ENCODE results near the gene PARL. TPM values are rescaled to one million over a fixed set of nuclear protein-coding genes. Genes with fewer than 3 reads are reported as not detected.
A peak's percentile ranks its signal among the peaks of the same experiment; 100 is the strongest.
"Not testable (repeated sequence)": the region's sequence is repeated elsewhere in the genome, so short reads cannot be mapped to it uniquely, and the experiment has no call there.

Gene PARL
- total RNA-seq, 4 donors from 2014 or later = 30.5 to 49.5 (median 41.3) TPM

GRCh38 chr3:183789826-183790225 lies 94.9 kb downstream of the PARL start:
- Histone ChIP-seq H3K36me3 (peaks cover 0 to 40% of the 10 kb centered on the region in 2 donors), H3K4me1 (peaks cover 0 to 3% of the 10 kb centered on the region in 2 donors), H3K27ac (no peak overlapping the region), H3K27me3 (no peaks in the 10 kb centered on the region), H3K9me3 (no peaks in the 10 kb centered on the region), H3K4me3 (no peak overlapping the region)
- TF ChIP-seq CTCF (IDR thresholded peaks at IDR 0.05 in 4 of 5, conservative IDR thresholded peaks at IDR 0.05 in 1 of 5) = no peak
- no peak for TF ChIP-seq POLR2A (IDR thresholded peaks at IDR 0.05)
- intact Hi-C loops (cut with DNase I; ENCODE audit: low total_unique reads) (no loop called here), in situ Hi-C loops (cut with MboI; ENCODE audit: low sequenced_read_pairs in 4 of 4) (no loop called here)
- DNase-seq (no peak), ATAC-seq (no peak)

- DNase-seq; H3K27ac ChIP-seq; H3K4me3 ChIP-seq; H3K4me1 ChIP-seq; H3K9me3 ChIP-seq; H3K27me3 ChIP-seq; intact Hi-C loops (cut with DNase I; ENCODE audit: low total_unique reads); ATAC-seq; in situ Hi-C loops (cut with MboI; ENCODE audit: low sequenced_read_pairs in 4 of 4): not testable (repeated sequence)
- peaks cover 0 to 20% of the 10 kb centered on the region in 2 donors for H3K36me3 ChIP-seq
Observed at GRCh38 chr3:183784503-183784902, 100.2 kb downstream of the PARL start.

- Histone ChIP-seq H3K4me1 (peaks cover 0 to 10% of the 10 kb centered on the region in 2 donors), H3K27ac (peak overlapping the region in 2 of 4 donors; percentile 16 to 23), H3K4me3 (no peak overlapping the region), H3K9me3 (no peaks in the 10 kb centered on the region), H3K36me3 (peaks cover 0 to 36% of the 10 kb centered on the region in 2 donors), H3K27me3 (no peaks in the 10 kb centered on the region)
- TF ChIP-seq CTCF (IDR thresholded peaks at IDR 0.05 in 4 of 5, conservative IDR thresholded peaks at IDR 0.05 in 1 of 5) = no peak
- TF ChIP-seq POLR2A (IDR thresholded peaks at IDR 0.05) = no peak
- intact Hi-C loops (cut with DNase I; ENCODE audit: low total_unique reads) = no loop called here
- DNase-seq (no peak), ATAC-seq (no peak)
- in situ Hi-C loops (cut with MboI; ENCODE audit: low sequenced_read_pairs in 4 of 4) = no loop called here
Observed at GRCh38 chr3:183782576-183783276, 102.0 kb downstream of the PARL start.

GRCh38 chr3:183781246-183781645 lies 103.4 kb downstream of the PARL start:
- ATAC-seq = no peak
- DNase-seq = no peak
- in situ Hi-C loops (cut with MboI; ENCODE audit: low sequenced_read_pairs in 4 of 4) = no loop called here
- intact Hi-C loops (cut with DNase I; ENCODE audit: low total_unique reads) = no loop called here
- no peak overlapping the region for H3K4me3 ChIP-seq
- peaks cover 0 to 10% of the 10 kb centered on the region in 2 donors for H3K4me1 ChIP-seq
- peaks cover 0 to 28% of the 10 kb centered on the region in 2 donors for H3K36me3 ChIP-seq
- TF ChIP-seq POLR2A (IDR thresholded peaks at IDR 0.05) (no peak), CTCF (IDR thresholded peaks at IDR 0.05 in 4 of 5, conservative IDR thresholded peaks at IDR 0.05 in 1 of 5) (no peak)
- H3K27ac ChIP-seq = no peak overlapping the region
- no peaks in the 10 kb centered on the region for H3K9me3 ChIP-seq
- H3K27me3 ChIP-seq = no peaks in the 10 kb centered on the region

GRCh38 chr3:183779896-183780465 lies 104.7 kb downstream of the PARL start:
- peaks cover 0 to 23% of the 10 kb centered on the region in 2 donors for H3K36me3 ChIP-seq
- H3K9me3 ChIP-seq = no peaks in the 10 kb centered on the region
- no peak overlapping the region for H3K27ac ChIP-seq
- no peak overlapping the region for H3K4me3 ChIP-seq
- DNase-seq = no peak
- intact Hi-C loops (cut with DNase I; ENCODE audit: low total_unique reads) (no loop called here), in situ Hi-C loops (cut with MboI; ENCODE audit: low sequenced_read_pairs in 4 of 4) (no loop called here)
- TF ChIP-seq CTCF (IDR thresholded peaks at IDR 0.05 in 4 of 5, conservative IDR thresholded peaks at IDR 0.05 in 1 of 5) = no peak
- no peak for TF ChIP-seq POLR2A (IDR thresholded peaks at IDR 0.05)
- ATAC-seq = no peak
- H3K4me1 ChIP-seq = peaks cover 0 to 12% of the 10 kb centered on the region in 2 donors
- H3K27me3 ChIP-seq = no peaks in the 10 kb centered on the region
